GM21390 (cell line): Measurements from ENCODE around the gene OLFM4.
"Not testable (repeated sequence)": the region's sequence is repeated elsewhere in the genome, so short reads cannot be mapped to it uniquely, and the experiment has no call there.

ENCODE experiments used
- ATAC-seq: cut with Tn5 transposase; IDR thresholded peaks from one replicate; pipeline ENCODE4 v1.9.1; 2021; ENCODE audit not compliant: unreplicated experiment

The OLFM4 gene

GRCh38 chr13:53028637-53029203 lies at the start of gene OLFM4:
Gene OLFM4, plus strand, starts transcription at chr13:53028813. Its CDS starts 24 bp downstream, at chr13:53028837.
- no peak for ATAC-seq

- ATAC-seq, result no peak
These were observed 49.6 kb upstream of the OLFM4 start for GRCh38 chr13:52978989-52979388.

- ATAC-seq, result no peak
These were observed 47.9 kb upstream of the OLFM4 start for GRCh38 chr13:52980695-52981094.

- no peak for ATAC-seq
These were observed 44.8 kb upstream of the OLFM4 start for GRCh38 chr13:52983836-52984235.

GRCh38 chr13:52984881-52985363 lies 43.7 kb upstream of the OLFM4 start:
- no peak for ATAC-seq

GRCh38 chr13:52991344-52992020 lies 37.1 kb upstream of the OLFM4 start:
- ATAC-seq, result no peak

GRCh38 chr13:52992110-52992509 lies 36.5 kb upstream of the OLFM4 start:
- no peak for ATAC-seq

GRCh38 chr13:52994051-52994450 lies 34.6 kb upstream of the OLFM4 start:
- no peak for ATAC-seq

- no peak for ATAC-seq
These were observed 33.7 kb upstream of the OLFM4 start for GRCh38 chr13:52994865-52995264.

GRCh38 chr13:52995946-52996345 lies 32.7 kb upstream of the OLFM4 start:
- no peak for ATAC-seq

- no peak for ATAC-seq
These were observed 30.4 kb upstream of the OLFM4 start for GRCh38 chr13:52997951-52998876.

GRCh38 chr13:52999093-52999696 lies 29.4 kb upstream of the OLFM4 start:
- no peak for ATAC-seq

- no peak for ATAC-seq
These were observed 27.0 kb upstream of the OLFM4 start for GRCh38 chr13:53001444-53002225.

GRCh38 chr13:53004573-53004972 lies 24.0 kb upstream of the OLFM4 start:
- no peak for ATAC-seq

- no peak for ATAC-seq
These were observed 23.0 kb upstream of the OLFM4 start for GRCh38 chr13:53005626-53006025.

GRCh38 chr13:53007872-53008271 lies 20.7 kb upstream of the OLFM4 start:
- no peak for ATAC-seq

- ATAC-seq, result no peak
These were observed 18.1 kb upstream of the OLFM4 start for GRCh38 chr13:53010374-53011105.

GRCh38 chr13:53012707-53013106 lies 15.9 kb upstream of the OLFM4 start:
- ATAC-seq, result no peak

- ATAC-seq, result no peak
These were observed 15.5 kb upstream of the OLFM4 start for GRCh38 chr13:53013113-53013512.

- not testable (repeated sequence) for ATAC-seq
These were observed 14.6 kb upstream of the OLFM4 start for GRCh38 chr13:53014018-53014417.
